ENCODE measurements around the gene EIF1AD.

The EIF1AD gene

DNA sequence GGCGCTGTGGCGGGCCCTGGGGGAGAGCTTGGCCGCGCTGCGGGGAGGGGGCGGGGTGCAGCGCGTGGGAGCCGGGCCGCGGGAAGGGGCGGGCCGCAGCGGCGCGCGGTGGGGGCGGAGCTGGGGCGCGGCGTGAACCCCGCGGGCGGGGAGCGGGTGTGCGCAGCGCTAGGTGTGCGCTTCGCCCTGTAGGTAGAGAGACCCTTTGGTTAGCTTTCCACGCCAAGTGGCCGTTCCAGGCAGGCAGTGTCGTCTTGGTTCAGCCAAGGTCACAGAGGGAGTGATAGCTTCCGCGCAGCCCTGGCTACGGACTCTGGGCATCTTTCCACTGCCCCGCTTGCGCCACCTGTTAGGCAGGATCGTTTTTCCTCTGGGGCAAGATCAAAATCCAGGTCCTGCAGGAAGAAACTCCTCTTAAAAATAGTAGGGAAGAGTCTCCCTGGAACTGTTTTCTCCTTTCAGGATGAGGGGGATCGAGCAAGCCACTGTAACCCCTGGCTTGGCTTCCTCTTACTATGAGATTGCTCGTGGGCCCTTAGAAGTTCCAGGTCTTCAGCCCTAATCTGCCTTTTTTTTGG, 780 bp upstream of the EIF1AD start:
- DNase-seq, result peak; percentile 63

DNA sequence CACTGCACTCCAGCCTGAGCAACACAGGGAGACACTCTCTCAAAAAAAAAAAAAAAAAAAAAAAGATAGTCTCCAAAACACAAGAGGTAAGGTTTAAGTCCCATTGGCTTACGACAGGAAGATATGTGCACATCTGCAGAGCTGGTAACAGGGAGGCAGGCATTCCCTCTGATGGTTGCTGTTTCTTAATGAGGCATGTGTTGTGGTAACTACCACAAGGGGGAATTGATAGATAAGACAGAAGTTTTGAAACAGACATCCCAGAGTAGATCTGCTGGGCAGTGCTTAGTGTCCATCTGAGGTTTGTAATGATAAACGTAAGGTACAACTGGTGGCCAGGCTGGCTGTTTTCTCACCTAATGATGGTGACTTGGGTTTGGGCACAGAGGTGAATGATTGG, 4.7 kb downstream of the EIF1AD start:
- no peak for DNase-seq

DNA sequence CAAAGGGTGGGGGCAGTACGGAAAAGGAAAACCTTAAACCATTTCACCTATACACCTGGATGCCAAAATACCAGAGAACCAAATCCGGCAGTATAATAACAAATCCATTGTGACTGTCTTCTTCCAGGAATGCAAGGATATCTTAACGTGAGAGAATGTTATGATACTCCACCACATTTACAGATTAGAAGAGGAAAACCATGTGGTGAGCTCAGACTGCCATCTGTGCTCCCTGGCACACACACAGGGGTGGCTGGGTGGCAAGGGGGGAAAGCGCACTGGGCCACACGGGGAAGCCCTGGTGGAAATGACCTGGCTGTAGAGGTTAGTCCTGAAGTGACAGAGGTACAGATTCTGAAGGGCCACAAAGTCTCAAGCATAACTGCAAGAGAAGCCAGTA, 9.9 kb downstream of the EIF1AD start:
- DNase-seq, result no peak

DNA sequence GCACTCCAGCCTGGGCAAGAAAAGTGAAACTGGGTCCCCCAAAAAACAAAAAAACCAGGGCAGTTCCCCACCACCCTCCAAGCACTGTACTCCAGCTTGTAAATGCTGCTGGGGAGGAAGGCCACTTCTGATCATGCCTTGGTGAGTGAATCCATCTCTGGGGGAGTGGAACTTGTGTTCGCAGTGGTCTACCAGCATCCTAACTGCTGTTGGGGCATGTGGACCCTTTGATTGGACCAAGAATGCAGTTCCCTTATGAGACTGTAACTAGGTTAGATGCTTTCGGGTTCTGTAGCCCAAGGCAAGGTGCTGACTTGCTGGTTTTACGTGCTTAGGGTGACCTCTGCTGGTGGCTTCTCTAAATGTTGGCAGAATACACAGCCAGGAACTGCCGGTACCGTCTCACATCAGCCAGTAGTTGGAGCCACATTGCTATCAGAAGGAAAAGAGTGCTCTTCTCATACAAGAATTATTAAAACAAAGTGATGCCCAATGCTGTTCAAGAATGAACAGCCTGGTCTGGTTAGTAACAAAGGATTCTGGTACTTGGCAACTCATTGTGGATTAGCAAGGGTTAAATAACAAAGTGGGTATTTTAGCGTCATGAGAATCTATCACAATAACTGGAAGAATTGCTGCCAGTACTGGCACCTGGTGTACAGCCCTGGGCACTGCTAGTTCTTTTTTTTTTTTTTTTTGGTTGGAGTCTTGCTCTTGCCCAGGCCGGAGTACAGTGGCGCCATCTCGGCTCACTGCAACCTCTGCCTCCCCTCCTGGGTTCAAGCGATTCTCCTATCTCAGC, 13.0 kb downstream of the EIF1AD start:
- DNase-seq, result peak; percentile 93

DNA sequence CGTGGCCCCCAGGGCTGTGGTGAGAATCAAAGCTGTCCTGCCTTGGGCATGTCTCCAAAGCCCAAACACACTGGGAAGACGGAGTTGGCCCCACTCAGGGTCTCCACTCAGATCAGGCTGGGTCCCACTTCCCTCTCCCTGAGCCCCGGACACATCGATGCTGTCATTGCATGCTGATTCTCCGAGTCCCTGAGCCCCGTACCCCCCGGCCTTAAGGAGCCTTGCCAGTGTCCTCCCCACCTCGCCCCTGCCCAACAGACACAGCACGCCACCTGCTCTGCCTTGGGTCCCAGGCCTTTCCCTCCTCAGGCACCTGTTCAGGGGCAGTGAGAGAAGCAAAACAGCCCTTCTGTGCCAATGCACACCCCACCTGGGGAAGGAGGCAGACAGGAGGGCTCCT, 14.6 kb downstream of the EIF1AD start:
- DNase-seq, result no peak

DNA sequence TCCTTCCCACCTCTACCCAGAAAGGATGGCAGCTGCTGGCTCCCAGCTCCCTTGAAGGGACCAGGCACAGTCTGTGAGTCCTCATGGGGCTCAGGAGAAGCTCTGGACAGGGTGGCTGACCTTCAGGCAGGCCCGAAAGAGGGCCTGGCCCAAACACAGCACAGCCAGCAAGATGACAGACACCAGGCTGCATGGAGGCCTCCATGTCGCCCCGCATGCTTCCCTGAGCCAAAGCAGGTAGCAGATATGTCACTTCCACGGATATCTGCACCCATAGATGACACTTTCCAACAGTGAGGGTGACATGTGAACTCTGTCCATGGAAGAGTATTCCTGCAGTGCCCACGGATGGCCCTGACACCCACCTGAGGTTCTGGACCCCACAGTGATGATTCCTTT, 18.4 kb downstream of the EIF1AD start:
- DNase-seq, result no peak

DNA sequence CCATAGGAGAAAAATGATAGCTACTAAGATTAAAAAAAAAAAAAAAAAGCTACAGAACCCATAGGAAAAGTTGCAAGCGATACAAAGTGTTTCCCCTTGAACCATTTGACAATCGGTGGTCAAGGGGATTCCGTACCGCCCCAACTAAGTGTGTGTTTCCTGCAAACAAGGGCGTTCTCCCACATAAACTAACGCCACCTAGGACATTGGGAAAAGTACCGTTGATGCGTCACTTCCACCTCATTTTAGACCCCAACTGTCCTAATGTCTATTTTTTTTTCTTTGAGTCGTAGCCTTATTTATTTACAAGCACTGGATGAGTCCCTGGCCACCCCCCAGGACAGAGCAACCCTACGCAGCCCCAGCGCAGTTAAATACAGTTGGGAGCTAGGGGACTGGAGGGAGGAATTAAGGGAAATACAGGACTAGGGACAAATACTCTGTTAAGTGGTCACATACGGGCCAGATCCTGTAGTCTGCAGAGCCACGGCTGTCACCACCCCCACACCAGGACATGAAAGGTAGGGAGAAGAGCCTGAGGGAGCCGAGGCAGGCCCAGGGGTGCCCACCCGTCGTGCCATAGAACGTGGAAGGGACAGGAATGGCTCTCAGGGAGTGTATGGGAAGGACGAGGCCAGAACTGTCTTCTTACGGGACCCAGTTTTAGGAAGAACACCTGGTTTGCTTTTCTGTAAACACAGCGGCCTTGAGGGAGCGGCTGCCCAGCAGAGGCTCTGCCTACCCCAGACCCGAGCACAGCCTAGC, 19.0 kb downstream of the EIF1AD start:
- no peak for DNase-seq

DNA sequence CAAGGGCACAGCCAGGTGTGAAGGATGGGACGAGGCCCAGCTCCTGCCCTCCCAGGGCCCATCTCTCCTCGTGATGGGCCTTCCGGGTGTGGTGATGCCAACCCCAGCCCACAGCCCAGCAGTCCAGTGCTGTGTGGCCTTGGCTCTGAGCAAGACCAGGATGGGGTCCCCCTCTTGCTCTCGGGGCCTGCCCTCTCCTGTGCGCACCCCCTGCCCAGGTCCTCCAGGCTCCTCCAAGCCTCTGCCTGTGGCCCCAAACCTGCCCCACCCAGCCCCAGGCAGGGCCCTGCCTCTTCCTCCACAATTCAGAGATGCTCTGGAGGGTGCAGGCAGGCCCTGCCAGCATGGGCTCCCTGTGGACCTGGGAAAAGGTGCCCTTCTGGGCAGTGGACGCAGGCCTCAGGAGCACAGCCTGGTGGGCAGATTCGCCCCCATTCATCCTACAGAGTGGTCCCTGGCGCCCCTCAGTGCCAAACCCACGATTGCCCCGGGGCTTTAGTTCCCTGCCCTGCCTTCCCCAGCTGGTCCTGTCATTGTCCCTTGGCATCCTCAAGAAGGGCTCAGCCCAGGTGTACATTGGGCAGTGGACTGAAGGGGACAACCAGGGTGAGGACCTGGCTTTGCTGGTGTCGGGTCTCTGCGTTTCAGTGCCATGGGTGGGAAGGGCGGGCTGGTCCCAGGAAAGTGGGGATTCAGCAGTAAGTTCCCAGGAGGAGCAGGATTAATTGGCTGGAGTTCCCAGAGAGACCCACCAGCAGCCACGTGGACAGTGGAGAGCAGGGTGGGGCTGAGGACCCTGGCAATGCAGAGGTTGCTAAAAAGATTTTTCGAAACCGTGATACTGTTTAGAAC, 19.8 kb downstream of the EIF1AD start:
- no peak for DNase-seq

DNA sequence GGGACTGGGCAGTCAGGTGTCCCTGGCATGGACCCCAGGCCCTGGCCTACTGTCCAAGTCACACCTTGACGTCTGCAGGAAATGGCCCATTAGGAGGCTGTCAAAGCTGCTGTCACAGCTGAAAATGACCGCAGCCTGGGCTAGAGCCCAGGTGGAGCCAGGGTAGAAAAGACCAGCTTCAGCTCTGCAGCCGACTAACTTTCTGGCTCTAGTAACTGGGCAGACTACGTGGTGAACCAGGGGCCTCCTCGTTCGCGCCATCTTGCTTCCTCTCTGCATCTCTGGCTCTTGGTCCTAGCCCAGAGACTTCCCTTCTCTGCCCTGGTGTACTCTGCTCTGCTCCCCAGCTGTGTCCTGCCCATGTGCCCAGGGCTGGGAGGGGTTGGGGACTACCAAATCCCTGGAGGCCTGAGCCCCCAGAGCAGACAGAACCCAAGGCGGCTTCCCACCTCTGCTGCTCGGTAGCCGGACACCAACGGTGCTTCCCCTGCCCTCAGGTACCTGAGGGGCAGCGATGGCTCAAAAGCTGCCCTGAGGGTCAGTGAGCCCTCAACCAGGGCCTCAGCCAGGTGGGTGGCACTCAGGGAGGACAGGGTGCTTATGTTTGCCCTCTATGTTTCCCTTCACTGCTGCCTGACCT, 20.7 kb downstream of the EIF1AD start:
- DNase-seq, result no peak

DNA sequence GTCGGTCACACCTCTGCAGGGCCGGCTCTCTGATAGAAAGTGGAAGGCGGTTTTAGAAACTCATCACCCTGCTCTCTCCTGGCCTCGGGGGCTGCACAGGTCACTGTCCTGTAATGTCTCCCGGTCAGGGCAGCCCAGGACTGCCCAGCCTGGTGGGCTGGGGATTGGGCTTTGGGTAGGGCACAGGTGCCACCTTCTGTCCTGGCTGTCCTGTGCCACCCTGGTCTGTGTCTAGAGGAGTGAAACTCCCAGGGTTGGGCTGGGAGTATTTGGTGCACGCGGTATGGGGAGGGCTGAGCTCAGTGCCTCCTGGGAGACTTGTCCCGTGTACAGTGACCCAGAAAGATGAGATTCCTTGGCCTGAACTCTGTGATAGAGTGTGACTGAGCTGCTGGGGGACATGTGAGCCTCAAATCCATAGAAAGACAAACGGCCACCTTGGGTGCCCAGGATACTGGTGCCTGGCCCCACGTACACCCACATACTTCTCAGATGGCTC, 22.6 kb downstream of the EIF1AD start:
- DNase-seq, result no peak

DNA sequence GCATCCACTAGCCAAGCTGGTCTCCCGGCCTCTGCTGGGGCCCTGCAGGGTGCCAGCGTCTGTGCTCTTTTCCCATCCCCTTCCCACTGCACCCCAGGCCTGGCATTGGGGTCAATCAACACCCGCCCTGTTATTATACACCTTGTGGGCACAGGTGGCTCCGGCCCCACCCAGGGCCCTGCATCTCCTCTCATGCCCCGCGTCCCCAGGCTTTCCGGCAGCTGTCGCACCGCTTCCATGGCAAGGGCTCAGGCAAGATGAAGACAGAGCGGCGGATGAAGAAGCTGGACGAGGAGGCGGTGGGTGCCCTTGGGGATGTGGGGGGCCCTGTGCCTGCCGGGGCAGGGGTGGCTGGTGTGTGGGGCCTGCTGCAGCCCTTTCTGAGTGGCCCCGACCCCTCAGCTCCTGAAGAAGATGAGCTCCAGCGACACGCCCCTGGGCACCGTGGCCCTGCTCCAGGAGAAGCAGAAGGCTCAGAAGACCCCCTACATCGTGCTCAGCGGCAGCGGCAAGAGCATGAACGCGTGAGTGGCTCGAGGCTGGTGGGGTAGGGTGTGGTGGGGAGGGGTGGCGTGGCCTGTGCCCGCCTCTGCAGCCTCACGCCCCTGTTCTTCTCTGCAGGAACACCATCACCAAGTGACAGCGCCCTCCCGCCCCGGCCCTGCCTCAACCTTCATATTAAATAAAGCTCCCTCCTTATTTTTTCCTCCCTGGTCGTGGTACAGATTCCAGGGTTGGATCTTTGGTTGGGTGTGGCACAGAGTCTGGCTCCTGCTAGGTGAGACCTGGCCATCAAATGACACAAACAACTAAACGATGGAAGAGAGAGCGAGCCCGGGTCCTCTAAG, 23.3 kb downstream of the EIF1AD start:
- no peak for DNase-seq

DNA sequence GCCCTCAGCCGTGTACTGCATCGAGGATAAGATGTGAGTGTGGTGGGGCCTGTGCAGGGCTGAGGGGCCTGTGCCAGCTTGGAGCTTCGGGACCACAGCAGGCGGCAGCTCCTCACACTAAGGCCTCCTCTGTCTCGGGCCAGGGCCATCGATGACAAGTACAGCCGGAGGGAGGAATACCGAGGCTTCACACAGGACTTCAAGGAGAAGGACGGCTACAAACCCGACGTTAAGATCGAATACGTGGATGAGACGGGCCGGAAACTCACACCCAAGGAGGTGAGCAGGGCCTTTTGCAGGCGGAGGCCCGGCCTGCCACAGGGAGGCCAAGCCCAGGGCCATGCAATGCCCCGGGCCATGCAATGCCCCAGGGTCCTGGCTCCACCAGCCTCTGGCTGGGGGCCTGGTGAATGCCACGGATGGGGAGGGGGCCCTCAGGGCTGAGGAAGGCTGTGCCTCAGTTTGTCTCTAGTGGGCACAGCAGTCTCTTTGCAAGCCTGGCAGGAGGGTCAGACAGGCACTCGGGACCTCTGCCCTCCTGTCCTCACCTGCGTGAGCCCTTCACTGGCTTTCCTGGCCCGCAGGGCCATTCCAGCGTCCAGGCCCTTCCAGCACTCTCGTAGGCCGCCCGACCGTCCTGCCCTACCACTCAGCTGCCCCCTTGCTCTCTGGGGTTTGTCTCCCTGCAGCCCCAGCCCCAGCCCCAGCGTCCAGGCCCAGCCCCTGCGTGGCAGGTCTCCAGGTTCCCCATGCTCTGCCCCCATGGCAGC, 24.2 kb downstream of the EIF1AD start:
- no peak for DNase-seq

DNA sequence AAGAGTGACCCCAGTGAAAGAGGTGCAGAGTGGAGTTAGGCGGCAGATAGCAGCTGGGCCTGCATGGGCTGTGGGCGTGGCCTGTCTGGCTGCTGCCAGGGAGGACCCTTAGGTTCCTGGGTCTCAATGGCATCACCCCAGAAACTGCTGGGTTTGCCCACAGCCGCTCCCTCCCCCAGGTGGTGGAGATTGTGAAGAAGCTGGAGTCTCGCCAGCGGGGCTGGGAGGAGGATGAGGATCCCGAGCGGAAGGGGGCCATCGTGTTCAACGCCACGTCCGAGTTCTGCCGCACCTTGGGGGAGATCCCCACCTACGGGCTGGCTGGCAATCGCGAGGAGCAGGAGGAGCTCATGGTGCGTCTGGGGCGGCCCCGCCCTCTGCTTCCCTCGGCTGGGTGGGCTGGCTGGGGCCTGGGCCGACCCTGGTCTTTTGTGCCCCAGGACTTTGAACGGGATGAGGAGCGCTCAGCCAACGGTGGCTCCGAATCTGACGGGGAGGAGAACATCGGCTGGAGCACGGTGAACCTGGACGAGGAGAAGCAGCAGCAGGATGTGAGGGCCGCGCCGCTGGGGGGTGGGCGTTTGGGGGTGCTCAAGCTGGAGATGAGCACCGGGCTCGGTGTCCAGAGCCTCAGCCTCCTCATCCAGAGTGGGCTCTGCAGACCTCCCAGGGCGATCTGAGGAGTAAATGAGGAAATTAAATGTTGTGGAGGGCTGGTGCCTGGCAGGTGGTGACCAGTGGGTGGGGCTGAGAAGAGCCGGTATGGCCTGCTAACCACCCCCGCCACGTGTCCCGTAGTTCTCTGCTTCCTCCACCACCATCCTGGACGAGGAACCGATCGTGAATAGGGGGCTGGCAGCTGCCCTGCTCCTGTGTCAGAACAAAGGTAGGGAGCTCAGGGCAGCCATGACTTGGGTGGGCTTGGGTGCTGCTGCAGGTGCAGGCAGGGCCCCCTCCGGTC, 25.5 kb downstream of the EIF1AD start:
- no peak for DNase-seq

DNA sequence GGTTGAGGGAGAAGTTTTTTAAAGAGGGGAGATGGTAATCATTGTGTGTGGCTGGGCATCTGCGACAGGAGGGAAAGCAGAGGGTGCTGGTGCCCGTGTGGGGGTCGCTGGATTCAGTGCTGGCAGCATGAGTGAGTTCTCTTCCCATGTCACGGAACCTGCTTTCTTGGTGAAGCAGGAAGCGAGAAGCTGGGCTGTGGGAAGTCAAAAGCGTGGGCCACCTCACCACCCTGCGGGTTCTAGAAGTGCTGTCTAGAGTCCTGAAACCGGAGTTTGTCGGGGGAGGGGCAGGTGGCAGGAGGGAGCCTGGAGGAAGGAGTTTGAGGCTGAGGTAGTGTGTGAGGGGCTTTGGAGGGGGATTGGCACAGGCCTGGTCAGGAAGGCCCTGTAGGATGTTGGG, 26.2 kb downstream of the EIF1AD start:
- DNase-seq, result no peak

DNA sequence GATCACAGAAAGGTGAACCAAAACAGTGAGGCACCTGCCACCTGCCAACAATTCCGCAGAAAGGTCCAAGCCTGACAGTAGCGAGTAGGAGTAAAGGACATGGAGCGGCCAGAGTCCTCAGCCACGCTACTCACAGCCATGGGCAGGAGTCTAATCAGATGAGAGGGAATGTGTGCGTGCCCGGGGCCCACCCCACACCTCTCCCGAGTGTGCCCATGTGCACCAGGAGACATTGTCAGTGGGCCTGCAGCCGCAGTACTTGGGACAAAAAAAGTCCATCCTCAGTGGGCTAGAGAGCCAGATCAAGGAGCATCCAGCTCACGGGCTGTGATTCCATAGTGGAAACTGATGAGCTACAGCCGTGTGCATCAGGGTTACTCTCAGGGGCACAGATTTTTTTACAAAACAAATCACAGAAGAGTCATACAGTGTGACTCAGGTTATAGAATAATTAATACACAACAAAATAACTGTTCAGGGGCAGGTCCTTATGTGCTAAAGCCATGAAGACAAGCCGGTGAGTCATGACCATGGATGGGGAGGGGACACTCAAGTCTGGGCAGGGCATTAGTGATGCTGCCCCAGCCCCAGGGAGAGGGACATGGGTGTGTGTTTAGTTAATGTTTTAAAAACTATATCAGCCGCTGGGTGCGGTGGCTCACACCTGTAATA, 28.4 kb downstream of the EIF1AD start:
- DNase-seq, result no peak

DNA sequence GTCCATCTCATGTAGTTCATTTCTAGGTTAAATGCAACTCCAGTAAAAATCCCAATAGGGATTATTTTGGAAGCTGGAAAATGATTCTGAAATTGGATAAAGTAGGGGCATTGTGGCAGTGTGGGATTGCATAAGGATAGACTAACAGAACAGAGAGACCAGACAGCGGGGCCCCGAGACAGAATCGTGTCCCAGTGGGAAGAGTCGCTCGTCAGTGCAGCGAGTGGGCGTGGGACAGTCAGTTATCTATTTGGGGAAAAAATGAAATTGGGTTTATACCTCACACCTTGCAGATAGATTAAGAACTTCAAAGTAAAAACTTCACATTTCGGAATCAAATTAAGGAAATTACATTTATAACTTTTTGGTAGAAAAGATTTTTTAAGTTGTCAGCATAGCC, 29.8 kb downstream of the EIF1AD start:
- no peak for DNase-seq

DNA sequence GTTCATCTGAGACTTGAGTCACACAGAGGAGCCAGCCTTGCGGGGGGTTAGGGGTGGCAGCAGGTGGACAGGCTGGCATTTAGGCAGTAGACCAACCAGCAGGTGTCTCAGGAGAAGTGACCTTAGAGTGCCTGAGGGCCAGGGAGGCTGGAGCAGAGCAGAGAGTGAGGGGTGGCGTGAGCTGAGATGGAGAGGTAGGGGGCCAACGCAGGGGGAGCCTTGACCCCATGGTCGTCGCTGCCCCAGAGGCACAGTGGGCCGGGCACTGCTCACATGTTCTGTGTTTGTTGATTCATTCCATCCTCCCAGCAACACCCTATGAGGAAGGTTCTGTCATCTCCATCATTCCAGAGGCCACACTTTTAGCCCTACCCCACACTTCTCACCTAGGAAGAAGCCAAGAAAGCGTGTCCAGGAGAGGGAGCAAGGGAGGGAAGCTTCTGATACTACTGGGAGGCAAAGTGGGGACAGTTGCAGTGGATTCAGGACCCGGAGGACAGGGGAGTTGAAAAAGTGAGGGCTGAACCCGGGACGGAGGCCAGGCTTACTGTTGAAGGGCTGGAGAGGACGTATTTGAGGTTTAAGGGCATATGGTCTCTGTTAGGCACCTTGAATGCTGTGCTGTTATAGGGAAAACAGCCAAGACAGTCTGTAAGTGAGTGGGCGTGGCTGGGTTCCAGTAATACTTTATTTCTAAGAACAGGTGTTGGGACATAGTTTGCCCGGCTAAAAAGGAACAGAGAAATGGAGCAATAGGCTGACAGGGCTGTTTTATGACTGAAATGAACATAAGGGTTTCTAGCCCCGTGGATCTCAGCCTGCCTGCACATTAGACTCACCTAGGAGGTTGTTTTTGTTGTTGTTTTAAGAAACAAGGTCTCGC, 33.1 kb downstream of the EIF1AD start:
- DNase-seq, result no peak

Data from NCI-H82 (cell line).